ENCODE measurements around the gene EIF4EBP2. TPM values are rescaled to one million over a fixed set of nuclear protein-coding genes. Genes with fewer than 3 reads are reported as not detected.

The EIF4EBP2 gene
- polyA plus RNA-seq, 1 experiment: 31.2 TPM

DNA sequence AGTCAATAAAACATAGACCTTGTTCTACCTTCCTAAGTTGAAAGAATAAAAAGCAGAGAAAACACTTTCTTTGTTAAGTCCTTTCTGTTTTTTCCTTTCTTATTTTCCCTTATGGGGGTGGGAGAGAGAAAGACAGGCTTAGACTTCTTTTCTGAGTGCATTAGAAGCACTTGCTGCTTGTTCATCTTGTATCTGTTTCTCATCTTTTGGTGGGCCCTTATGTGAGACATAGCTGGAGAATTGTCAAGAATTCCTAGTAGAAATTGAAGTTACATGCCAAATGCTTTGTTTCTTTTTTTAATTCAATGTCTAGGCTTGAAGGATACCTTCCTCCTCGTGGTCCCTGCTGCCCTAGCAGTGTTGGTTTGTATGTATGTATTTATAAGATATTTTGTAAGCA lies 6.7 kb downstream of the EIF4EBP2 start:
- ChIA-PET CTCF (interaction anchor here (1.0 kb wide), 1 partner anchor 189 kb away, joined by 3 read pairs; no protein-coding TSS in a partner anchor), POLR2A (no interaction called here)
- Histone ChIP-seq H3K27ac (ENCODE audit: low read depth, low read length) (no peak overlapping the region), H3K27me3 (ENCODE audit: control insufficient read depth, insufficient read depth, low read length) (no peaks in the 10 kb centered on the region), H3K4me3 (ENCODE audit: low read depth, low read length) (no peak overlapping the region), H3K9me3 (ENCODE audit: control insufficient read depth, insufficient read depth, low read length) (no peaks in the 10 kb centered on the region)
- no peak for DNase-seq (ENCODE audit: low read depth, low spot score)
- no peak for TF ChIP-seq CTCF (IDR thresholded peaks at IDR 0.05; ENCODE audit: low read depth, low read length)

- CTCF ChIA-PET: no interaction called here
- TF ChIP-seq CTCF (IDR thresholded peaks at IDR 0.05; ENCODE audit: low read depth, low read length): no peak
- POLR2A ChIA-PET: interaction anchor here (0.6 kb wide), 1 partner anchor 9 kb away, joined by 4 read pairs; the partner anchor contains the start of gene EIF4EBP2
- H3K27me3 ChIP-seq (ENCODE audit: control insufficient read depth, insufficient read depth, low read length): no peaks in the 10 kb centered on the region
- DNase-seq (ENCODE audit: low read depth, low spot score): no peak
- no peaks in the 10 kb centered on the region for H3K9me3 ChIP-seq (ENCODE audit: control insufficient read depth, insufficient read depth, low read length)
- H3K27ac ChIP-seq (ENCODE audit: low read depth, low read length): no peak overlapping the region
- H3K4me3 ChIP-seq (ENCODE audit: low read depth, low read length): no peak overlapping the region
These were observed 8.4 kb downstream of the EIF4EBP2 start for GRCh38 chr10:70412356-70412755.

DNA sequence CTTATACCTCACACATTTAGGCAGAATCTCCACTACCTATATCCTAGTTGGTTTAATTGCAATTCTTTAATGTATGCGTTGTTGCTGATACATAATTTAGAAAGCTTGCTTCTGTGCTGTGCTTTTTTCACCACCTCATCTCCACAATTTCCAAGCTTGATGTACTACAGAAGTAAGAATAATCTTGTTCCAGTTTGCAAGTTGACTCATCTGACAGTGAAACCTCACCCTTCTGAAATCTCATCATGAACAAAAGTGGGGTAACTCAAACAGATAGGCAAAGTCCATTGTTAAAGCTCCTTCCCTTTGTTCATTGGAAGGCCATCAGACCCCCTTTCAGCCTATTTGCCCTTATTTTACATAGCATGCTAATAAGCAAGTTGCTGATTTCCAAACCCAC lies 13.6 kb downstream of the EIF4EBP2 start:
- no peak for TF ChIP-seq CTCF (IDR thresholded peaks at IDR 0.05; ENCODE audit: low read depth, low read length)
- H3K27ac ChIP-seq (ENCODE audit: low read depth, low read length): peak overlapping the region; percentile 73
- no peak for DNase-seq (ENCODE audit: low read depth, low spot score)

DNA sequence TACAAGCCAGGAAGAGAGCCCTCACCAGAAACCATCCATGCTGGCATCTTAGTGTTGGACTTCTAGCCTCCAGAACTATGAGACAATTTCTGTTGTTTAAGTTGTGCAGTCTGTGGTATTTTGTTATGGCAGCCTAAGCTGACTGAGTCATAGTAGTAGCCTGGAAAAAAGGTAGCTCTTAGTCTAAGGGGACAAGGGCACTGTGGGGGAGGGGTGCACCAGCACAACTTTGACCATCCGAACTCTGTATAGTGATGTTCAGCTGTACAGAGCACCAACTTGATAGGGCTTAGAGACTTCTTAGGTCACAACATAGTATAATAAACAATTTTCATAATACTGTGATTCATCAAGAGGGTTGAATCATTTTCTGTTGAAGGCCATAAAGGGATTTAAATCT lies 14.3 kb downstream of the EIF4EBP2 start:
- CTCF ChIA-PET: interaction anchor here (1.2 to 1.8 kb wide), 2 partner anchors 12 to 196 kb away, joined by 4 to 6 read pairs; no protein-coding TSS in a partner anchor
- no peak overlapping the region for H3K4me3 ChIP-seq (ENCODE audit: low read depth, low read length)

More for the DNA sequence above, 13.6 kb downstream of the EIF4EBP2 start:
- POLR2A ChIA-PET: interaction anchor here (3.3 kb wide), 1 partner anchor 13 kb away, joined by 31 read pairs; the partner anchor contains the start of gene EIF4EBP2
- CTCF ChIA-PET: interaction anchor here (1.2 to 1.8 kb wide), 2 partner anchors 11 to 196 kb away, joined by 4 to 6 read pairs; no protein-coding TSS in a partner anchor
- Histone ChIP-seq H3K9me3 (ENCODE audit: control insufficient read depth, insufficient read depth, low read length) (no peaks in the 10 kb centered on the region), H3K4me3 (ENCODE audit: low read depth, low read length) (no peak overlapping the region), H3K27me3 (ENCODE audit: control insufficient read depth, insufficient read depth, low read length) (no peaks in the 10 kb centered on the region)

More for the DNA sequence above, 14.3 kb downstream of the EIF4EBP2 start:
- DNase-seq (ENCODE audit: low read depth, low spot score): peak; percentile 70
- H3K9me3 ChIP-seq (ENCODE audit: control insufficient read depth, insufficient read depth, low read length): no peaks in the 10 kb centered on the region
- POLR2A ChIA-PET: interaction anchor here (3.3 kb wide), 1 partner anchor 13 kb away, joined by 31 read pairs; the partner anchor contains the start of gene EIF4EBP2
- TF ChIP-seq CTCF (IDR thresholded peaks at IDR 0.05; ENCODE audit: low read depth, low read length): no peak
- peak overlapping the region; percentile 73 for H3K27ac ChIP-seq (ENCODE audit: low read depth, low read length)
- H3K27me3 ChIP-seq (ENCODE audit: control insufficient read depth, insufficient read depth, low read length): no peaks in the 10 kb centered on the region

All from AG04450 (cell line).